ENCODE data around the gene DNAH14.
A peak's percentile ranks its signal among the peaks of the same experiment; 100 is the strongest.
"Not testable (repeated sequence)": the region's sequence is repeated elsewhere in the genome, so short reads cannot be mapped to it uniquely, and the experiment has no call there.

DNAH14 gene

GRCh38 chr1:225159793-225160192, 230.3 kb downstream of the DNAH14 start:
- DNase-seq, result no peak

- not testable (repeated sequence) for DNase-seq
Observed at GRCh38 chr1:225177409-225177808, 247.9 kb downstream of the DNAH14 start.

GRCh38 chr1:225179686-225180085, 250.2 kb downstream of the DNAH14 start:
- no peak for DNase-seq

- no peak for DNase-seq
Observed at GRCh38 chr1:225182716-225183115, 253.2 kb downstream of the DNAH14 start.

- no peak for DNase-seq
Observed at GRCh38 chr1:225191199-225191753, 261.8 kb downstream of the DNAH14 start.

- DNase-seq, result peak; percentile 13
Observed at GRCh38 chr1:225201447-225201846, 272.0 kb downstream of the DNAH14 start.

- DNase-seq, result no peak
Observed at GRCh38 chr1:225207791-225208190, 278.3 kb downstream of the DNAH14 start.

GRCh38 chr1:225209153-225209552, 279.7 kb downstream of the DNAH14 start:
- DNase-seq, result no peak

GRCh38 chr1:225210180-225210579, 280.7 kb downstream of the DNAH14 start:
- not testable (repeated sequence) for DNase-seq

- DNase-seq, result not testable (repeated sequence)
Observed at GRCh38 chr1:225211694-225212442, 282.4 kb downstream of the DNAH14 start.

- DNase-seq, result no peak
Observed at GRCh38 chr1:225224287-225224686, 294.8 kb downstream of the DNAH14 start.

- no peak for DNase-seq
Observed at GRCh38 chr1:225225681-225226080, 296.2 kb downstream of the DNAH14 start.

- no peak for DNase-seq
Observed at GRCh38 chr1:225228871-225229303, 299.4 kb downstream of the DNAH14 start.

GRCh38 chr1:225229429-225229828, 300.0 kb downstream of the DNAH14 start:
- DNase-seq, result not testable (repeated sequence)

GRCh38 chr1:225230483-225230882, 301.0 kb downstream of the DNAH14 start:
- no peak for DNase-seq

- not testable (repeated sequence) for DNase-seq
Observed at GRCh38 chr1:225232930-225233329, 303.5 kb downstream of the DNAH14 start.

GRCh38 chr1:225242611-225243010, 313.1 kb downstream of the DNAH14 start:
- no peak for DNase-seq

GRCh38 chr1:225250432-225250831, 321.0 kb downstream of the DNAH14 start:
- DNase-seq, result peak; percentile 41

GRCh38 chr1:225253173-225253572, 323.7 kb downstream of the DNAH14 start:
- DNase-seq, result no peak

GRCh38 chr1:225253784-225254183, 324.3 kb downstream of the DNAH14 start:
- DNase-seq, result no peak

GRCh38 chr1:225254676-225255075, 325.2 kb downstream of the DNAH14 start:
- no peak for DNase-seq

- no peak for DNase-seq
Observed at GRCh38 chr1:225257081-225257480, 327.6 kb downstream of the DNAH14 start.

GRCh38 chr1:225258811-225259210, 329.3 kb downstream of the DNAH14 start:
- no peak for DNase-seq

GRCh38 chr1:225259542-225259941, 330.1 kb downstream of the DNAH14 start:
- no peak for DNase-seq

GRCh38 chr1:225260319-225260718, 330.8 kb downstream of the DNAH14 start:
- DNase-seq, result no peak

Data from RPMI8226 (cell line).